NCI-H748 treated with DMSO at 0.1 percent for 48 hours (cell line): Measurements from ENCODE around the gene HEXD.
"Not testable (repeated sequence)": the region's sequence is repeated elsewhere in the genome, so short reads cannot be mapped to it uniquely, and the experiment has no call there.

Experiments
- DNase-seq: peaks from one replicate; lab custom pipeline; 2025; lab: John Stamatoyannopoulos, UW

Gene HEXD

DNA sequence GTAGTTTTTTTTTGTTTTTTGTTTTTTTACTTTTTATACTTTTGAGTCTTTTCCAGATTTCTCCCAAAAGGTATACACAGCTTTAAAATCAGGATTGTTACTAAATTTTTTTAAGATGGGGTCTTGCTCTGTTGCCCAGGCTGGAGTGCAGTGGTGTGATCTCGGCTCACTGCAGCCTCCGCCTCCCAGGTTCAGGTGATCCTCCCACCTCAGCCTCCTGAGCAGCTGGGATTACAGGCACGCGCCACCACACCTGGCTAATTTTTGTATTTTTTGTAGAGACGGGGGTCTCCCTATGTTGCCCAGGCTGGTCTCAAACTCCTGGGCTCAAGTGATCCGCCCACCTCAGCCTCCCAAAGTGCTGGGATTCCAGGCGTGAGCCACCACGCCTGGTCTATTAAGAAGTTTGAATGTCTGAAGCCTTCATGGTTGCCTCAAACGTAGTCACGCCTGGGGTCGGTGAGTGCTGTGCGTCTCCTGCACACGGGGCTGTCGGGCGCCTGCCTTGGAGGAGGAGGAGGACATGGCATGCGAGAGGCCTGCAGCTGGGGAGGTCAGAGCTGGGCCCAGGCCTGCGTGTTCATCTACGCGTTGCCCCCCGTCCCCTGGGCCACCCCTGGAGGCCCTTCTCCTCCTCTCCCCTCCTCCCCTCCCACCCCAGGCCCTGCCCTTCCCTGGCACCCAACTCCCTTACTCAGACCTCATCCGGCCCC, 35.8 kb upstream of the HEXD start:
- DNase-seq, result not testable (repeated sequence)

DNA sequence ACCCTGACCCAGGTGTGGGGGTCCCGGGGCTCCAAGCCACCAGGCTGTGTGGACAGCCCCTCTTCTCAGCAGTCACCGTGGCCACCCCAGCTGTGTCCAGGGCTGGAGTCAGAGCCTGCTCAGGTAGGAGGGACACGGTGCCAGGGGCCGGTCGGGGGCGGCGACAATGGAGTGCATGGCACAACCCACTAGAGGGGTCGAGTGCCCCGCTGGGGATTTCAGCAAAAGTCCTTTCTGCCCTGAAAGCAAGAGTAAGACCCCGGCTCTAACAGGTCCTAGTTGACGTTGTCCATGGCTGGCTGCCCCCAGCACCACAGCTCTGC, 35.3 kb upstream of the HEXD start:
- no peak for DNase-seq

DNA sequence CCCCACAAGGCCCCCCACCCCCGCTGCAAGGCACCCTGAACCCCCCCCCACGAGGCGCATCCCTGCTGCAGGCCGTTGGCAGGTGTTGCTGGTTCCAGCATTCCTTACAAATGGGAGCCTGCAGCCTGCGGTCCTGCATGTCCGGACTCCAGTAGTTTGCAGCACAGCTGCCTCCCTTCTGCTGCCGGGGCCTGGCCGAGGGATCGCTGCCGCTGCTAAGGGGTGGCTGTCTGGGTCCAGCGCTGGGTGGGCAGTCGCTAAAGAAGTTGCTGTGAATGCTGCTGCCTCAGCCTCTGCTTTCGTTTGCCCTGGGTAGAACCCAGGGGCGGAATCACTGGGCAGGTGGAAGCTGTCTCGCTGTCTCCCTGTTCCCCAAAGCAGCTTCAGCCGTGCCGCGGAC, 34.7 kb upstream of the HEXD start:
- no peak for DNase-seq

DNA sequence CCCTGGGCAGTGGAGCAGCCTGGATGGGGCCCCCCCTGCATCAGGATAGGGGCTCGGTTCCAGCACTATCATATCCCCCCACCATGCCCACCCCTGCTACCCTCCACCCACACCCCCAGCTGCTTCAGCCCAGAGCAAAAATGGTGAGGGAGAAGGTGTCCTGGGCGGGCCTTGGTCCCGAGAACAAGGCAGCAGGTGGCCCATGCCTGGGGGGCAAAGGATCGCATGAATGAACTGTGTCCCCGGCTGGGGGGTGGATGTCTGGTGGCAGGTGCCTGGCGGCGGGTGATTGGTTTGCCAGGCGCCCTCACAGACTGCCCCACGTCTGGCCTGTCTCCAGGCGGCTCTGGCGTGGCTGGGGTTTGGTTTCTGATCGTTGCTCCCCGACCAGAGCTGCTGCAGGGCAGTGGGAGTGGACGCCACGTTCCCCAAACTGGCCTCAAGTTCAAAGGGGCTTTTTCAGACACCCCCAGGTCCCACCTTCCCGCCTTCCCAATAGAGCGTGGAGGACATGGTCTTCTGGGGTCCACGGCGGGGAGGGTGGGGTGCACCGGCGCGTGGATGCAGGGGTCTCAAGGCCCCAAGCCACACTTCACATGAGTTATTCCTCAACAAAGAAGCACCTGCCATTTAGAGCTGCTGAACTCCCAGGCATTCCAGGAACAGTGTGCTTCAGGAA, 34.0 kb upstream of the HEXD start:
- no peak for DNase-seq

DNA sequence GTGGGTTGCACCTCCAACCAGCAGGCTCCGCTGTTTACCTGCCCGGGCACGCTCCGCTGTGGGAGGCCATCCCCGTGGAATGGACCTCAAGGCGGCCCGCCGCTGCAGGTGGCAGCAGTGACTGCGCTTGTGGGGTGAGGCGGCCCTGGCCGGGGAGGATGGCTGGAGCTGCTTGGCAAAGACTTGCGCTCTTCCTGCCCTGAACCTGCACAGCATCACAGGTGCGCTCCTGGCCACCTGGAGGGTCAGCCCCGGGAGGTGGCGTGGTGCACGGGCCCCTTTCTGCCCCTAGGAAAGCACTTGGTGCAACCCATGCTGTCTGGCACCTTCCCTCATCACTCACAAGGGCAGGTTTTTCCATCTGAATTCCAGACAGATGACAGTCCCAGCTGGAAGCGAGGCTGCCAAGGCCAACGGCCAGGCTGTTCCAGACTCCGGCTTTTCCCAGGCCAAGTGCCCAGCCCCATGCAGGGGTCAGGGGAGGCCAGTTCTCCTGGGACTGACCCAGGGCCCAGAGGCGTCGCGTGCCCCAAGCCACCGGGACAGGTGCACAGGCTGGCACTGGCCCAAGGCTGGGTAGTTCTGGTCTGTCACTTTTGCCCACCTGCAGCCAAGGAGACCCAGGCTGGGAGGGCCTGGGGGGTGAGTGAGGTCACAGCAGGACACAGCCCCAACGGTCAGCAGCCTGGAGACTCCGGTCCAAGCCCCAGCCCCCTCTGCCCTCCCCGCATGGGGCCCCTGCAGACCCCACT, 33.2 kb upstream of the HEXD start:
- DNase-seq, result peak; percentile 43

DNA sequence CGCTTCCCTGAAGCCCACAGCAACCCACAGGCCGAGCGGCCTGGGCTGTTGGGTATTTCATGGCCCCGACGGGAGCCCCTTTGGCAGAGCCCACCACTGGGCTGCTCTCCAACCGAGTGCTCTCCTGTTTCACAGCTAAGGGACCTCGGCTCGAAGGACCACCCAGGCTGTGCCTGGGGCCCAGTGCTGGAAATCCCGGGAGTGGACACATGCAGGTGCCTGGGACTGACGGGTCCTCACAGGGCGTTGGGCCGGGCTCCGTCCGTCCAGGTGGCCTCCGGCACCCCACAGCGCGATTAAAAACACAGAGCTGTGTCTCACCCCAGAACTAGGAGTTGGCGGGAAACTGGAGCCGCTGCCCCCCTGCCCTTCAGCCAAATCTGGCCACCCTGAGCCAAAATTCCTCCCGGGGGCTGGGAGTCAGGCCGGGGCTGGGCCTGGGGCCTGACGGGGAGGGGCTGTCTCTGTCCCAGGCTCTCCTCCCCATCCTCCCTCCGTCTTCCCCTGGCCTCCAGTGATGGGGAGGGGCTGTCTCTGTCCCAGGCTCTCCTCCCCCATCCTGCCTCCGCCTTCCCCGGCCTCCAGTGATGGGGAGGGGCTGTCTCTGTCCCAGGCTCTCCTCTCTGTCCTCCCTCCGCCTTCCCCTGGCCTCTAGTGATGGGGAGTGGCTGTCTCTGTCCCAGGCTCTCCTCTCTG, 32.4 kb upstream of the HEXD start:
- DNase-seq, result no peak

DNA sequence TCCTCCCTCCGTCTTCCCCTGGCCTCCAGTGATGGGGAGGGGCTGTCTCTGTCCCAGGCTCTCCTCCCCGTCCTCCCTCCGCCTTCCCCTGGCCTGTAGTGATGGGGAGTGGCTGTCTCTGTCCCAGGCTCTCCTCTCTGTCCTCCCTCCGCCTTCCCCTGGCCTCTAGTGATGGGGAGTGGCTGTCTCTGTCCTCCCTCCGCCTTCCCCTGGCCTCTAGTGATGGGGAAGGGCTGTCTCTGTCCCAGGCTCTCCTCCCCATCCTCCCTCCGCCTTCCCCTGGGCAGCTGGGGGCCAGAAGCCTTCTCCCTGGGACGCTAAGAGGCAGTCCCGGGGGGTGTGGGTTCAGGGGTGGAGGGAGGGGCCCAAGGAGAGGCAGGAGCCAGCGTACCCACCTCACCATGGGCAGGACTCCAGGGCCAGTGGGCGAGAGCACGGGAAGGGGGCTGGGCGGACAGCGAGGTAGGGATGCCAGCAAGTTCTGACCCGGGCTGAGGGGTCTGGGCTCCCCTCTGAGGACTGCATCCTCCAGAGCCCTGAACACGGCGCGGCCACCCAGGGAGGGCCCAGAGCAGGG, 31.8 kb upstream of the HEXD start:
- DNase-seq, result no peak

DNA sequence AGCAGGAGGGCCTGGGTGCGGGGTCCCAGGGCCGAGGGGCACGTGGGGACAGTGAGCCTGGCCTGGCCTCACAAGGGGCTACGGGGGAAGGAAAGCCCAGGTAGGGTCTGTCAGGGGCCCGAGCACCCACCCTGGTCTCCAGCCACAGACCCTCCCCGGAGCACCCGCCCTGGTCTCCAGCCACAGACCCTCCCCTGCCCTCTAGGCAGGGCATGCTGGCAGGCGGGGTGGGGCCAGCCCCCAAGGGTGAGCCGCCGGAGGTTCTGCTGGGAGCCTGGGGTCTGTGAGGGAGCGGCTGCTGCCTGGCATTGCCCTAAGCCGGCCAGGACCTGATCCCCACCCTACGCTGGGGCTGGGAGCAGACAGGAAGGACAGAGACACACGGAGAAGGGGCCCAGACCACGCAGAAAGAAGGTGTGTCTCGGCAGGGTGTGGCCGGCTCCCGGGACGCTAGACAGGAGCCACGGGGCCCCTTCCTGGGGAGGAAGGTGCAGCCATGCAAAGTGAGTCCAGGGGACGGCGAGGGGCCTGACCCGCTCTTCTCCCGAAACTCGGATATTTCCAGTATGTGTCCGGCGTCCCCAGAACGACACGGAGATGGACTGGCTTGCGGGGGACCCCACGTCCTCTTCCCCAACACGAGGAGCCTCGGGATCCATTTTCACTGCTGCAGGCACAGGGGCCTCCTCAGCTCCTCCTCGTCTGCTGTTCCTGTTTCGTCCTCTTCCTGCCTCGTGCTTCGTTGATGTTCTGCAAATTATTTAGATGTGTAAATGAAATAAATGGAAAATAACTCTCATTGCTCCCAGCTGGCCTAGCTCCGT, 31.1 kb upstream of the HEXD start:
- no peak for DNase-seq

DNA sequence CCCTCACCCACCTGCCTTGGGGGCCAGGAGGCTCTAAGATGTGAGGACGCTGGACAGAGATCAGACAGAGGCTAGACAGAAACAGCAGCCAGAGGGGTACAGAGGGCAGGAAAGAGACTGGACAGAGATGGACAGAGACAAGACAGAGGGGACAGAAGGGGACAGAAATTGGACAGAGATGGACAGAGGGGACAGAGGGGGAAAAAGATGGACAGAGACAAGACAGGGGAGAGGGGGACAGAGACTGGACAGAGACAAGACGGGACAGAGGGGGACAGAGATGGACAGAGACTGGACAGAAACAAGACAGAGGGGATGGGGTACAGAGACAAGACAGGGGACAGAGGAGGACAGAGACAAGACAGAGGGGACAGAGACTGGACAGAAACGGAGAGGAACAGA, 30.4 kb upstream of the HEXD start:
- no peak for DNase-seq

DNA sequence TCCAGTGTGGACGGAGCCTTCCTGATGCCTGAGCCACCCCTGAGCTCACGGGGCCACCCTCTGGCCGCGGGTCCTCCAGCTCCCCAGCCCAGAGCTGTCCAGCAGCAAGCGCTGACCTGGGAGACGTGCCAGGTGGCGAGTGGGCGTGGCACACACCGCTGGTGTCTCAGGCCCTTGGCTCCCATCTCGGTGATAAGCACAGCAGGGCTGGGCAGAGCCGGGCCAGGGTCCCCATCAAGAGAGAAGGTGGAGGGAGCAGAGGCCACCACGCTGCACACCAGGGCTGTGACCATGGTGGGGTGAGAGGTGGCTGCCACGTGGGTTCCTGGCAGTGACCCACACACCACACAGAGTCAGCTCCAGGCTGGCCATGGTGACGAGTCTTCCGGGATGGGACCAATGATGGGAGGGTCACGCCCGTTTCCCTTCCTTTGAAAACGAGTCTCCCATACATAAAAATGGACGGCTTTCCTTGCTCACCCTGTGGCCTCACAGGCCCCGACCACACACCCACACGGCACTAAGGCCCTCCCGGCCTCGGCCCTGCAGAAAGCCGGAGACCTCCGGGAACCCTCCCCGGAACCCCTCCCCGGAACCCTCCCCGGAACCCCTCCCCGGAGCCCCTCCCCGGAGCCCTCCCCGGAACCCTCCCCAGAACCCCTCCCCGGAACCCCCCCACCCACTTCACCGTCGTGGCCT, 29.8 kb upstream of the HEXD start:
- no peak for DNase-seq

DNA sequence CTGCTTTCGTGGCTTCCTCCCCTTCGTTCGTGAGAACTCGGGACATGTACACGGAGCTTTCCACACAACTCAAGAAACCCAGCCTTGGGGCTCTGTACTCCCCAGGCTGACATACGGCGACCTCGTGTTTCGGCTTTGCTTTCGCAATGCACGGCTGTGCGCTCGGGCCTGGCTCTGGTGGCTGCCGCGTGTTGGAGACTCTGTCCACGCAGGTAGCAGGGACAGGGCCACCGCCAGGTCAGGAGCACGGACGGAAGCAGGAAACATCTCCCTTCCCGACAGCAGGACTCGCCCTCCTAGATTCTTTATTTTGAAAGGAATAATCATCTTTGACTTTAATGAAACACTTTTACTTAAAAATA, 29.2 kb upstream of the HEXD start:
- no peak for DNase-seq

DNA sequence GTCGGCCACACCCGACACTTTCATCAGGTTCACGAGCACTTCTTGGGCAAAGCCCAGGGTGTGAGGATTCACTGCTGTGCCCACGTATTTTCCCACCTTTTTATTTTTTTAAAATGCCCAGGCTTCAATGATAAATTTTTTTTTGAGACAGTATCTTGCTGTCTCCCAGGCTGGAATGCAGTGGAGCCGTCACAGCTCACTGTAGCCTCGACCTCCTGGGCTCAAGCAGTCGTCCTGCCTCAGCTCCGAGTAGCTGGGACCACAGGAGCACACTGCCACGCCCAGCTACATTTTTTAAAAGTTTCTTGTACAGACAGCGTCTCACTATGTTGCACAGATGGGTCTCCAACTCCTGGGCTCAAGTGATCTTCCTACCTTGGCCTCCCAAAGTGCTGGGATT, 28.8 kb upstream of the HEXD start:
- DNase-seq, result no peak

DNA sequence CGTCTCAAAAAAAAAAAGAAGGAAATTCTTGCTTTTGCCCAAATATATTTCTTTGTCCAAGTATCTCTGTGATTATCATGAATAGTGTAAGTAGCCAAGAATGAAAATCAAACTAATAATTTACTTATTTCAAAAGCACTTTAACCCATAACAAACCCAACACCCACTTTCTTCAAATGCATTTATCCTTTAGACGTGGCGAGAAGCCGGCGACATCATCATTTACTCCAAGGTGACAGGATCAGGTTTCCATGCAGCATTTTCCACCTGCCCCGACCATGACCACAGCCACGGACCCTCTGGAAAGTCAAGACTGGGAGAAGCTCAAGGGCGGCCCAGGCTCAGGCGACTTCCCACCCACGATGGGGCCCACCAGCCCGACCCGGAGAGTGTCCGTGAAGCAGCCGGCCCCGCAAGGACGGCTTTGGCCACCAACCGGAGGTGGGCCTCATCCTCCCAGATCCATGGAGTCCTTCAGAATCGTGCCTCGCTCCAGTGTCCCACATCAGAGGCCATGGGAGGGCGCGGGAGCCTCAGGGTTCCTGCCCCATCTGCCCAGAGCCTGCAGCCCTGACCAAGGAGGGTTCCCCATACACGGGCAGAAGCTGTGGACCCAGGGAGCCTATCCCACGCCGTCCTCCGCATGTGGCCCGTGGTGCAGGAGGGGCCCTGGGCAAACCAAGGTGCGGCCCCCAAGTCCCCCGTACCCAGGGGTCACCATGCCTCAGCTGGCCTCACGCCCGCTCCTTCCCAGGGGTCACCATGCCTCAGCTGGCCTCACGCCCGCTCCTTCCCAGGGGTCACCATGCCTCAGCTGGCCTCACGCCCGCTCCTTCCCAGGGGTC, 27.9 kb upstream of the HEXD start:
- no peak for DNase-seq

DNA sequence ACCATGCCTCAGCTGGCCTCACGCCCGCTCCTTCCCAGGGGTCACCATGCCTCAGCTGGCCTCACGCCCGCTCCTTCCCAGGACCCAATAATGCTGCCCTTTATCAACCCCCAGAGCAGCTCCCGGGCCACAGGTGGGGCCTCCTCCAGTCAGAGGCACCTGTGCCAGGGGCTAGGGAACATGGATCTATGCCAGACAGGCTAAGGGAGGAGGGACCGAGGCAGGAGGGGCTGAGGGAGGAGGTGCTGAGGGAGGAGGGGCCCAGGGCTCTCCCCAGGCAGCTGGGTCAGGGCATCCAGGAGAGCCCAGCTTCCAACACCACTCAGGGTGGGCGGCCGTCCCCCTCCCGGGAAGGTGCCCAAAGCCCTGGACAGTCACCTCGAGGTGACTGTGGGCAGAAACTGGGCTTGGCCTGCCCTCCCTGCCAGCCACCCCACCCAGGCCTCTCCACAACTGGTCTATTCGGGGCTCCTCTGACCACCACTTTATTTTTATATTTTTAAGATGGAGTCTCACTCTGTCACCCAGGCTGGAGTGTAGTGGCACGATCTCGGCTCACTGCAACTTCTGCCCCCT, 27.2 kb upstream of the HEXD start:
- no peak for DNase-seq

DNA sequence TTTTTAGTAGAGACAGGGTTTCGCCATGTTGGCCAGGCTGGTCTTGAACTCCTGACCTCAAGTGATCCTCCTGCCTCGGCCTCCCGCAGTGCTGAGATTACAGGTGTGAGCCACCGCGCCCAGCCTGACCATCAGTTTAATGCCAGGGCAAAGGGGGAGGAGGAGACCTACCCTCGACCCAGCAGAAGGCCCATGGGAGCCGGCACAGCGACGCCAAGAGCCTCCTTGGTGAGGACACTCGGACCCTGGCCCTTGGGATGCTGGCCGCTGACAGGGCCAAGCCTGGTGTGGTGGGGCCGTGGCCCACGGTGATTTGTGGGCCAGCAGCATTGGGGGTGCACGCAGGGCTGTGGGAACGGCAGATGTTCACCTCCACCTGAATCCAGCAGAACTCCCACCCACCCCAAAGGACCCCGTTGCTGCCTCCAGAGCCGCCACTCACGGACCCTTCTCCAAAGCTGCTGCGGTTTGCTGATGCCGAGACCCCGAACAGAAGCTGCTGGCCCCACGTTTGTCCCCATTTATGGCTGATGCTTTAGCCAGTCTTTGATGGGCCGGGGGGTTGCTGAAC, 26.6 kb upstream of the HEXD start:
- DNase-seq, result no peak

DNA sequence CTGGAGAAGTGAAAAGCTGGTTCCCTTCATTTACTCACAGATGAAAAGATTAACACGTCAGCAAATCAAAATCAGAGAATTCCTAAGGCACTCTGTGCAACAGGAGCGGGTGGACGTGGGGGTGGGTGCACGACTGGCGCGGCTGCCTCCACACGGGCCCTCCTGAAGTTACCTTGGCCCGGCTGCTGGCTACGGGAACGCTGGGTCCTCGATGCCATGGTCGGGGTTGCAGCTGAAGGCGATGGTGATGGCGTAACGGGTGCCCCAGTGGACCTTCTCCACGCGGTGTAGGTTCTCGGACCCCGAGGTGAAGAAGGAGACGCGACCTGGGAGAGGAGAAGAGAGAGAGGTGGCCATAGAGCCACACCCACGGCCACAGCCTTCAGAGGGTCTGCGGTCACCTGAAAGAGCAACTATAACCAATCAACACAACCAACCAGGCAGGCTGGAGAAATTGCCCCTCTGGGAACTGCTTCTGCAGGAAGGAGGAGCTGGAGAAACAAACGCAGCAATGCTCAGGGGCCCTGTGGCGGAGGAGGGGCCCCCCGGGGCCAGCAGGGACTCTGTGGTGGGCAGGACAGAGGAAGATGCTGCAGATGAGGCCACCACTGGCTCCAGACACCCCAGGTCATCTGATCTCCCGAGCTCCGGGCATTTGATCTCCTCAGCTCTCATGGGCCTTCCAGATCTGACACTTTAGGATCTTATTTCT, 25.8 kb upstream of the HEXD start:
- DNase-seq, result no peak

DNA sequence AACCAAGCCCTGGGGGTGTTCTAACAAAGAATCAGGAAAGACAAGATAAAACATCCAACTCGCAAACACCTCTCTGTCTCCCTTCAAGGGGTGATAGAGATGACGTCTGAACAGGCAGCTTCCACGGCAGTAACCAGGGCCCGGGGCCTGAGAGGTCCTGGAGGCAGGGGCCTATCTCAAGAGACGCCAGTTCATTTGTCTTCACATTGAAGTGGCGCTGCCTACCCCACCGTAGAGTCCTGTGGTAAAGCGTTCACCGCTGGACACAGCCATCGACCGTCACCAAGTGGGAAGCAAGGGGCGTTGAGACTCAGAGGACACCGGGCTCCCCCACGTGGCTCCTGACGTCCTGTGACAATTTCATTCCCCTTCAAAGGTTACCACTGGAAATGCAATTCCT, 25.2 kb upstream of the HEXD start:
- no peak for DNase-seq

DNA sequence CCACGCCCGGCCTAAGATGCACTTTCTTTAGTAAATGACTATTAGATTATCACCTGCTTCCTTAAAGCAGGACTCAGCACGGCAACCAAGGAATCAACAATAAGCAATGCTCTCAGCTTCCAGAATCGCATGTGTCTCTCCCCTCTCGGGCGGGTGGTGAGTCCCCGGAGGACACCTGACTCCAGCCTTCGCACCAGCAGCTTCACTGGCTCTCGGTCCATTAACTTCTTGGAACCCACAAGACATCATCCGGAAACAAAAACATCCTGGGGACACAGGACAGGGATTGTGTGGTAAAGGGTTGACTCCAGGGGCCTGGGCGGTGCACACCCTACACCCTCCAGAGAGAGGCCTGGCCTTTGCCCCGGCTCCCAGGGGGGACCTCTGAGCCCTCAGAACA, 23.9 kb upstream of the HEXD start:
- DNase-seq, result no peak
